ENCODE measurements around the gene TSPAN2.
"Not testable (repeated sequence)": the region's sequence is repeated elsewhere in the genome, so short reads cannot be mapped to it uniquely, and the experiment has no call there.

The TSPAN2 gene

GRCh38 chr1:115036814-115037507, 52.3 kb downstream of the TSPAN2 start:
- no peak for DNase-seq (ENCODE audit: low read depth)

GRCh38 chr1:115035652-115036051, 53.7 kb downstream of the TSPAN2 start:
- DNase-seq (ENCODE audit: low read depth) = no peak

- no peak for DNase-seq (ENCODE audit: low read depth)
Observed at GRCh38 chr1:115031595-115031994, 57.7 kb downstream of the TSPAN2 start.

DNA sequence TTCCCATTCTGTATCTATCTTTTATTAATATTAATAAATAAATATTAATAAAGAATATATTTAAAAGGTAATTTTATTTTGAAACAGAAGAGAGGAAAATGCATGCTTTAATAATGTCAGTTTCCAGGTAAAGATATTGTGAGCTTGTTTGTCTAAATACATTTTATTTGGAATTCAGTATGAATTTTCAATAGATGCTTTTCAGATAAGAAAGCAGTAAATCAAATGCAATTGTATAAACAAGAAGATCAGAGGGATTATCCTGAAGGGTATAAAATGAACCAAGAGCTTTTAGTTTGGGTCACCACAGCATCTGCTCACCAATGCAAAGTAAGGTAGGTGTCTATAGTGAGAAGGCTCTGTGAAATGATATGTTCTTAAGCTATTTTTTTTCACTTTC, 59.8 kb downstream of the TSPAN2 start, which contains the start of gene TSHB:
TSS of gene TSHB (plus strand) at position 301 of the 400 bp plus-strand sequence. CDS start 3,537 bp downstream, outside the sequence.
- no peak for DNase-seq (ENCODE audit: low read depth)

DNA sequence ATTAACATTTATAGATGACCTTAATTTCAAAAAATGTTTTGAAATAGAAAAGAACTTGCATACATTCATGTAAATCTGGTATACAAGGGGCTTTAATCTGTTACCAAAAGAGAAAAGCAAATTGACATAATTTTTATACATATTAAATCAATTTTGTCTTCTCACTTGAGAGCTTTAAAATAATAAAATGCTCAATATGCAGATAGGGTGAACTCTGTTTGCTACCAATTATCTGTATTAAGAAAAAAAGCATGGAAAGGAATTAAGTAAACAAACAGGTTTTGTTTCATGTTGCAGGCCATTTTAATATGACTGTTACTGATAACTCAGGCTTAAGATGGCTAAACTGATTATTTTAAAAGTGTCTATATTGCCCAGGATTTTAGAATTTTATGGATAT, 65.7 kb downstream of the TSPAN2 start:
- DNase-seq (ENCODE audit: low read depth) = no peak

DNA sequence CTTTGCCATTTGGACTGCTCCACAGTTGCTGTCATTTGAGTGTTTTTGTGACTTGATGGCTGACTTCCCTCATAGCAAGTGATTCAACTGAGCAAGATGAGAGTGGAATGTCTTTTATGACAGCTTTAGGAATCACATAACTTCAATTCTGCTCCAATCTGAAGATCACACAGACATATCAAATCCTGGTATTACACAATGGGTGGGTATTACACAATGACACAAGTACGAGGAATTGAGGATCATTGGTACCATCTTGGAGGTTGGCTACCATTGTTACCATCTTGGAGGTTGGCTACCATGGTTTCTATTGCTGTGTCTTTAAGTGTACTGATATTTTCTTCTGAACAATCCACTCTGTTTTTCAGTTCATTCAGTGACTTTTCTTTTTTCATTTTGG, 68.2 kb downstream of the TSPAN2 start:
- DNase-seq (ENCODE audit: low read depth) = no peak

GRCh38 chr1:115019549-115019948, 69.8 kb downstream of the TSPAN2 start:
- DNase-seq (ENCODE audit: low read depth) = not testable (repeated sequence)

- no peak for DNase-seq (ENCODE audit: low read depth)
Observed at GRCh38 chr1:115013792-115014191, 75.5 kb downstream of the TSPAN2 start.

DNA sequence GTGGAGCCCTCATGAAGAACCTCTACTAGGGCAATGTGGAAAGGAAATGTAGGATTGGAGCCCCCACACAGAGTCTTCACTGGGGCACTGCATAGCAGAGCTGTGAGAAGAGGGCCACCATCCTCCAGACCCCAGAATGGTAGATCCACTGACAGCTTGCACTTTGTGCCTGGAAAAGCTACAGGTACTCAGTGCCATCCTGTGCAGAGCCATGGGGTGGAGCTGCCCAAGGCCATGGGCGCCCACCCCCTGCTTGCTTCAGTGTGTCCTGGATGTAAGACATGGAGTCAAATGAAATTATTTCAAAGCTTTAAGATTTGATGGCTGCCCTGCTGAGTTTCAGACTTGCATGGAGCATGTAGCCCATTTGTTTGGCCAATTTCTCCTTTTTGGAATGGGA, 76.9 kb downstream of the TSPAN2 start:
- no peak for DNase-seq (ENCODE audit: low read depth)

GRCh38 chr1:115012006-115012405, 77.3 kb downstream of the TSPAN2 start:
- no peak for DNase-seq (ENCODE audit: low read depth)

DNA sequence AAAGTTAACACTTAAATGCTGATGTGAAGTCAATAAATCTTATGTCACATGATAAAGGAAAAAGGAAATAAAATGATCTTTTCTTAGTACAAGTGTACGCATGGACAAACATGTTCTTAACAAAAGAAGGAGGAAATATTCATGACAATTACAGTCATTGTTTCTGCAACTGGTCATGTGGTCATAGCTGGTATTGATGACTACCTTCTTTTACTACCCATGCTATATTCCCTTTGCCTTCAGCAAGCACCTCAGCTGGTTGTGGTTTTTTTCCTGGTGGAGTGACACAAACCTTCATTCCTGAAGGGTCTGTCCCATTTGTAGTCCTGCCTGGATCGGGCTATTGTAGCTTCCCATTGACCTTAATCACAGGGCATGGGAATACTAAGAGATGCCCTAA, 83.1 kb downstream of the TSPAN2 start:
- DNase-seq (ENCODE audit: low read depth) = no peak
